Suprapubic skin (tissue), 3 donors: ENCODE results near the gene SPATA13.

ENCODE experiments used
- EP300 ChIP-seq: sonication (generic); formaldehyde crosslinking; IDR thresholded peaks from one replicate; pipeline ENCODE4 v1.6.1; 2017; ENCODE audit warnings: antibody characterized with exemption
- TF ChIP-seq, protein P1 (sequence below), 2 donors: fragments of 200-600 bp in 1 of 2; fragments of 450-650 bp in 1 of 2; sonication (generic) in 1 of 2; IDR thresholded peaks; one replicate each; pipeline ENCODE4 v1.5.1; 2016 to 2019; ENCODE audit warnings: antibody characterized with exemption in 2 of 2, mild to moderate bottlenecking in 1 of 2, moderate library complexity in 1 of 2

DNA sequence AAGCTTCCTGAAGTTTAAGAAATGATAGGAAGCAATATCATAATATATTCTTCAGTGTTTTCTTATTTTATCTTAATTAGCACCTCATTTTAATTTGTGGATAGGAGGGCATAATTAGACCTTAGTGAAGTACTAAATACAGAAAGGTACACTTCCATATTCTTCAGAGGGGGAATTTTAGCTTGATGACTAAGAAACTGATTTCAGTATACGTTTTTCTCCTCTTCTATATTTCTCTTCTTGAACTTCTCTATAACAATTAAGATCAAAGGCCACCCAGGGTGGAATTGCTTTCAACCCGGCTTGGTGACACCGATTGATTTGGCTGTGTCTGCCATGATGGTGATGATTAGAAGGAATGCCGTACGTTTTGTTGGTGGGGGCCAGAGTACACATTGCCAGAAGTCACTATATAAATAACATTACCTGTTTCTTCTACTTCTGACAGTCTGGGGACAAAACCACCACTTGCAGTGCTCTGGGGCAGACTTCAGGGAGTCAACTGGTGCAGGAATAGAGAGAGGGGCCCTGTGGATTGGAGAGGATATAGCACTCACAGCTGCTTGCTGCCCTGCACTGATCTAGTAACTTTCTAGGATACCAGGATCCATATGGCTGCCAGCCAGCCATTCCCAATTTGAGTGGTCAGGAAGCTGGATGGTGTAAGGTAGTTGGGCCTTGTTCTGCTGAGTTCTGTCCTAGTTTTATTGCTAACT lies 73.8 kb downstream of the SPATA13 start:
- TF ChIP-seq, protein P1, sequence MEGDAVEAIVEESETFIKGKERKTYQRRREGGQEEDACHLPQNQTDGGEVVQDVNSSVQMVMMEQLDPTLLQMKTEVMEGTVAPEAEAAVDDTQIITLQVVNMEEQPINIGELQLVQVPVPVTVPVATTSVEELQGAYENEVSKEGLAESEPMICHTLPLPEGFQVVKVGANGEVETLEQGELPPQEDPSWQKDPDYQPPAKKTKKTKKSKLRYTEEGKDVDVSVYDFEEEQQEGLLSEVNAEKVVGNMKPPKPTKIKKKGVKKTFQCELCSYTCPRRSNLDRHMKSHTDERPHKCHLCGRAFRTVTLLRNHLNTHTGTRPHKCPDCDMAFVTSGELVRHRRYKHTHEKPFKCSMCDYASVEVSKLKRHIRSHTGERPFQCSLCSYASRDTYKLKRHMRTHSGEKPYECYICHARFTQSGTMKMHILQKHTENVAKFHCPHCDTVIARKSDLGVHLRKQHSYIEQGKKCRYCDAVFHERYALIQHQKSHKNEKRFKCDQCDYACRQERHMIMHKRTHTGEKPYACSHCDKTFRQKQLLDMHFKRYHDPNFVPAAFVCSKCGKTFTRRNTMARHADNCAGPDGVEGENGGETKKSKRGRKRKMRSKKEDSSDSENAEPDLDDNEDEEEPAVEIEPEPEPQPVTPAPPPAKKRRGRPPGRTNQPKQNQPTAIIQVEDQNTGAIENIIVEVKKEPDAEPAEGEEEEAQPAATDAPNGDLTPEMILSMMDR (IDR thresholded peaks at IDR 0.05): no peak
- TF ChIP-seq EP300: no peak
